Stimulated activated CD4-positive, alpha-beta T cell treated with anti-CD3 and anti-CD28 coated beads, Interleukin-15, amount 100 ng/mL, for 1 hour (primary cell): ENCODE results near the gene CREG2.

Experiments
- DNase-seq, 2 donors: peaks; one replicate each; pipeline ENCODE4 v3.0.0-alpha.2; 2020; ENCODE audit warnings: low read depth in 1 of 2, low spot score in 1 of 2

Gene CREG2

DNA sequence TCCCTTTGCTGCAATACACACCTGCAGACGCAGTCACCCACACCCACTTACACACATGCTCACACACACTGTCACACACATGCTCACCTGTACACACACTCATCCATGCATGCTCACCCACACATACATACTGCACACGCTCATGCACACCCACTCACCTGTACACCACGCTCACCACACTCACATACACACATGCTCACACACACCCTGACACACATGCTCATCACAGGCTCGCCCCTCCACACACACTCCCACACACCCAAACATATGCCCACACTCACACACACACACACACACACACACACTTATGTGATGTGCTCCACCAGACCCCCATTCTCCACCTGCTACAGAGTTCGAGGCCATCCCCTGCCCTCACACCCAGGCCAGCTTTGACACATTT lies 22.8 kb upstream of the CREG2 start:
- DNase-seq: no peak

DNA sequence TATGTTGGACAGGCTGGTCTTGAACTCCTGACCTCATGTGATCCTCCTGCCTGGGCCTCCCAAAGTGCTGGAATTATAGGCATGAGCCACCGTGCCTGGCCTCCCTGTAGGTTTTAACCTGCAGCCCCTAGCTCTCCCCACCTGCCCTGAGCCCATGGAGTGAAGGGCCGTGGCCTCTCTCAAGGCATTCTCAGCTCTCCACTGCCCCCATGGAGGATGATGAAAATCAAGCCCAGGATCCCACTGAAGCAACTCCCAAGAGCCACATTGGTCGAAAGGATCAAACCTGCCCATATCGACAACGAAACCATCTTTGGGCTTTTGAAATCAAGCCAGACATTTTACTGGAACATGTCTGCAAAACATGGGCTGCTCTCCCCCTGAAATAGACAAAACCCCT lies 22.4 kb upstream of the CREG2 start:
- no peak for DNase-seq

DNA sequence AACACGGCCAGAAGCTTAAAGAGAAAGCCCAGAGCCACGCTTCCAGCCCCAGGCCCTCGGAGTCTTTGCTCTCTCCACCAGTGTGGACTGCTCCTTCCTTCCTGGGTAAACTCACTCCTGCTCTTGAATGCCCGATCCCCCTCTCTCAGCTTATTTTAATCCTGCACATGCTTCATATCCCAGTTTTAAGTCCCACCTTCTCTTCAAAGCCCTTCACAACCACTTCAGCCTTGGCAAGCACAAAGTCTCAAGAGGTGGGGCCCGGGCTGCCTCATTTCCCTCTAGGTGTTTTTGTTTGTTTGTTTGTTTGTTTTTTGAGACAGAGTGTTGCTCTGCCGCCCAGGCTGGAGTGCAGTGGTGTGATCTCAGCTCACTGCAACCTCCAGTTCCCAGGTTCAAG lies 21.6 kb upstream of the CREG2 start:
- no peak for DNase-seq

DNA sequence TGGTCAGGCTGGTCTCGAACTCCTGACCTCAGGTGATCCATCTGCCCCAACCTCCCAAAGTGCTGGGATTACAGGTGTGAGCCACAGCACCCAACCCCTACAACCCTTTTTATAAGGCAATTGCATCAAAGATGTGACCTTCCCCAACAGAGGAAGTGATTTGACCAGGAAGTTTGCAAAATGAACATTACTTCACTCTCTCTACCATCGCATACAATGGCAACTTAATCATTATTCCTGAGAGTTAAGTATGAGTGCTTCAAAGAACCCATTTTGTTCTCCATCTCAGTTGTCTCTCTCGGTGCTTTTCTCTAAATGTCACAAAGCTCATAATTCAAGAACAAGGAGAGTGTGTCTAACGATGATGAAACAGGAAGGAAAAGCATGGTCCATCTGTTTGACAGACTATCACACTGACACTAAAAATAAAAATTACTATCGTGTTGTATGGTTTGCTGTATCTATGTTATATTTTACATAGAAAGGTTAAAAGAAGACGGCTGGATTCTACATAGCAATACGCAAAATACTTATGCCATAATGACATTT lies 18.1 kb upstream of the CREG2 start:
- DNase-seq: no peak

DNA sequence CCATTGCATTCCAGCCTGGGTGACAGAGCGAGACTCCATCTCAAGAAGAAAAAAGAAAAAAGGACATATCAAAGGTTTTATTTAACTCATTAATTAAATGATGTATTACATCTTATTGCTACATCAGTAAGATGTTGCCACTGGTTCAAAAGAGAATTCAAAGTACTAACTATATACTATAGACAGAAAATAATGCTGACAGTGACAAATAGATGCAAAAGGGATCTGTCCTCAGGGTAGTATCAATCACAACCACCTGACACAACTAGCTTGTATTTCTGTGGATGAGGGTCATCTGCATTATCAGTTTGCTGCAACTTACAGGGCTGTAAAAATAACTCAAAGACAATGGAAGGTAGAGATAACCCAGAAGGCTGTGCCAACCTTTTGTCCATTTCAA lies 16.4 kb upstream of the CREG2 start:
- no peak for DNase-seq

DNA sequence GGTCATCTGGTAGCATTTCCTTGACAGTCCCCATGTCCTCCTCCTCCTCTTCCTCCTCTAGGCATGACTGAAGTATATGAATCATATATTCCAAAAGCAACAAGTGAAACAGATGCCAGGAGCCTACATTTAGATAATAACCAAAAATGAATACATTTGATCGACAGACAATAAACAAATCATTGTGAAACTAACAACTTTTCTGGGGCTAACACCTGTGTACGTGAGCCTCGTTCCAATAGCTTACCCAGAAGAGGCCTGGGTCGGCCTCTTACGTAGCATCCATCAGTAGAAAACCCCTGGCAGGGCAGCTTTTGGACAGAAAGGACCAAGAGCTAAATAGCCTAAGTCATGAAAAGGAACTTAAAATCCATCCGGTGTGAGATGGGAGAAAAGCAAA lies 15.3 kb upstream of the CREG2 start:
- DNase-seq: no peak

DNA sequence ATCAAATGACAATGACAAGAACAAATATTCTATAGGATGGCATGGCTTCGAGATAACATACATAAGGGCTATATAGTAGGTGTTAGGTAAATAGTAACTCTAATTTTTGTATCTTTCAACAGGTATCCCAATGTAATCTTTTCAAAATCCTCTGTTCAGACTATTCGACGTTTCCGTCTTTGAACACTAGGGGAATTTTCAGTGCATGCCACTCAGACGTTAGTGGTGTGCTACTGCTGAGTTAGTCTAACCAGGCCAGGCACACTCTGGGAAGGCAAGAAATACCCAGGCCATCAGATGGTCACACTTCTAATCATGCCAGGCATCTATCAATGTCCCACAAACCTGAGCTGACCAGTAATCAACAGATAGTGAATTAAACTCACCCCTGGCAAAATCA lies 14.6 kb upstream of the CREG2 start:
- DNase-seq: no peak

DNA sequence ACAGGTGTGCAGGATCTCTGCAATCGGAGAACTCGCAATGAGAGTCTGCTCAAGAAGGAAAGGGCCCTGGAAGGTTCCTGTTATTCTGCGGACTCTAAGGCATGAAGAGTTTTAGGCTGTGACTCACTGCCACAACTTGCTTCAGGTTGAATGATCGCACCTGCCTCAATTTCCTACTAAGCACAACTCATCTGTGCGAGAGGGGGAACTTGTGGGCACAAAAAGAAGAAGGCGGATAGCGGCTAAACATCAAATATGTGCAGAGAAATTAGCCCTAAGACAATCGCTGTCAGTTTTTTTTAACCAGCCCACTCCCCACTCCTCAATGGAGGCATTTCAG lies 14.0 kb upstream of the CREG2 start:
- DNase-seq: no peak

DNA sequence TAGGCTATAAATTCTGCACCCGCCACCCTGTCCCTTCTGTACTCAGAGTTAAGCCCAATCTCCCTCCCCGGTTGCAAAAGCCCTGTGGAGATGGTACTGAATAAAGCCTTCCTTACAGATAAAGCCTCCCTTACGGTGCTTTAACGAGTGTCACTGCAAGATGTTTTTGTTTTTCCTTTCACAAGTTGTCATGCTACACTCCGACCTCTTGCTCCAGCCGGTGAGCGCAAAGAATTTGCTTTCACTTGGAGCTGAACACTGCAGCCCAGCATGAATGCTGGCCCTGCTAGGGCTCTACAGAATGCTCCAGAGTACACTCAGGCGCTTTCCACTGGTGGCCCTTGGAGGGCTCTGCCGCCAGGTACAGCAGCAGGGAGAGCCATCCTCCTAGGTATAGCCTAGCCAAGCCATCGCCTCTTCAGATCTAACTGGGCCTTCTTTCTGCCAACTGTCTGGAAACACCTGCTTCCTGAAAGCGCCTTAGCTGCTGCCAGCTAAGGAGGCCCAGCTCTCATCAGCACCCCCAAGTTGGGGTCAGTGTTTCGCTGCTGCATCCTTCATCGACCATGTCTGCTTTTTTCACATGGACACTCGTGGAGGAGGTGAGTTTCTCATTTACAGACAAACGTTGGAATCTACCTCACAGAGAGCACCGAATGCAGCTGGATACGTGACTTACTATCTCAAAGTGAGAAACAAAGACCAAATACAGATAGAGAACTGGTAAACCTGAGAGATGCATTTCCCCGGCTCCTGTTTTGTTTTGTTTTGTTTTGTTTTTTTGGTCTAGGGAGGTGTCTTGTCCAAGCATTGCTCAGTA lies 13.4 kb upstream of the CREG2 start:
- no peak for DNase-seq

DNA sequence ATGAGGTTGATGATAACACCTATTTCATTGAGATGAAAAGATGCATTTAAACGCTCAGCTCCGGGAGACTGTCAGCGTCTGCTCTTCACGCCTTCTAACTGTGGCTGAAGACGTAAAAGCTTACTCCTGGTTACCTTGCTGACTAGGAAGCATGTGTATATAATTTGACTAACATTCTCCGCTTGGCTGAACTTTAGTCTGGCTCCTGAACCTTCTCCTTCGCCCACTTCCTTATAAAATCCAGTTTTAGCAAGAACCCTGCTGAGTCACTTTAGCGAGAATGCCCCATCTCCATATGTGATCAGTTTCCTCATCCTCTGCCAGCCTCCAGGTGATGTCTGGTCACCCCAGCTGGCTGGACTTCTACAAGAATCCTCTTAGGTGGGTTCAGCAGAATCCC lies 12.7 kb upstream of the CREG2 start:
- DNase-seq: no peak

DNA sequence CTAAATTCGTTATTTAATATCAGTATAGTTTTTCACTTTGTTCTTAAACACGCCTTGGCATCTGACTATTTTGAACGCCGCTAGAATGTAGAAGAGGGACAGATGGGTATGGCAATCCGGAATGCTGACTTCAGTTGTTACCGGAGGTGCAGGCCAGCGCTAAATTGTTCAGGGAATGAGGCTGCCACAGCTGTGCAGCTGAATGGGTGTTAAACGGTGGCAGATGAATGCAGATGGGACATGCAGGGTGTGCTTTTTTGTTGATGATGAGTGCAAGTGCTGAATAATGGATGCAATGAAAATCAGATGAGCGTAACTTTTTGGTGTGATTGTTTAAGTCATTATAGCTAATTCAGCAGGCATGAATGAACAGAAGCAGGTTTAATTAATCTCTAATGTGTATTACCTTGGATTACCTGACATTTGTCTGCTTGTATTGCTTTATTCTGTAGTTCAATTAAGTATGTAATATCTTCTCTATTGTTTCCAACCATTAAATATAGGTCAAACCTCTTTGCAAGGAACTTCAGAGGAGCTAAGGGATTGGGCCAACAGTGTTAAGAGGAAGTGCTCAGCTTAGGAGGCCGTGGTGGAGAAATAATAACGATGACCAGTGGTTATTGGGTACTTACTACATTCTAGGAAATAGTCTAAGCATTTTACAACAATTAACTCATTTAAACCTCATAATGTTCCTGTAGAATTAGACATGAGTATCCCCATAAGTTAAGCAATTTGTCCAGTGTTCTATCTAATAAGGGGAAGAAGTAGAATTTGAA lies 11.9 kb upstream of the CREG2 start:
- DNase-seq: no peak

DNA sequence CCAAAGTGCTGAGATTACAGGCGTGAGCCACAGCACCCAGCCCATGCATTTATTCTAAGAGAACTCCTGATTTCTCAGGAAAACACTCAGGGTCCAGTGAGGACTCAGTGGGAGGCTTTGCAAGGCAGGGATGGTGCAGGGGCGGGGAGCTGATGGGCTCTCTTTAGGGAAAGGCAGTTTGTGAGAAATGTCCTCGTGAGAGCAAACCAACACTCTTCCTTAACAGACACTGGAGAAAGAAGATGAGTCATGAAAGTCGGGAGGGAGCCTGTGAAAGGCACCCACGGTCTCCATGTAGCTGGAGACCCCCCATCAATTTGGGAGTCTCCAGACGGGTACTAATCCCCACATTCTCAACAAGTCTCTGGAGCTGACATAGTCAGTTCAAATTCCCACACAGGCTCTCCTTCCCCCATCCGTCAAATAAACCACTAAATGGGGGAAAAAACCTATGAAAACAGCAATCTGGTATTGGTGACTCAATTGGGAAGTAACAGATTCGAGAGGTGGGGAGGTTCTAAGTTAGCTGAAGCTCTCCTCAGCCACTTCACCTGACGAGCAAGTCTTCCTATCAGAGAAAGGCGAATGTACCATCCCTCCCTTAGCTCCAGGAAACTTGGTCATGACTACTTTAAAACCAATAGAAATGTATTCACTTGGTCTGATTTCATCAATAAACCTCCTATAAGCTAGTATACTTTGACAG lies 11.0 kb upstream of the CREG2 start:
- DNase-seq: no peak

DNA sequence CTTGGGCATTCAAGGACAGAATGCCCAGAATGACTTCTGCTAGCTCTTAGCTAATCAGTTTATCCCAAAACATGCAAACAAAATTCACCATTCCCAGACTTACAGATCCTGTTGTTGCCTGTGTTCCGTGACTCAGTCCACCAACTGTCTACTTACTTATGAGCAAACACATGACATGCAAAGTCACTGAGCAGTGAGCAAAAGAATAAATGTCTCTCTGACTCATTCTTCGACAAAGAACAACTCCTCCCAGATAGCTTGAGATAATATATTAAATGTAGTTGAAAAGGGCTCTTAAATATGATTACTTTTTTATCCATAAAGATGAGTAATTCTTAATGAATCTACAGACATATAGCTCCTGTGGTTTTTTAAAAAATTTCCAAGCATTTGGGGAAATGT lies 9.0 kb upstream of the CREG2 start:
- DNase-seq: no peak

DNA sequence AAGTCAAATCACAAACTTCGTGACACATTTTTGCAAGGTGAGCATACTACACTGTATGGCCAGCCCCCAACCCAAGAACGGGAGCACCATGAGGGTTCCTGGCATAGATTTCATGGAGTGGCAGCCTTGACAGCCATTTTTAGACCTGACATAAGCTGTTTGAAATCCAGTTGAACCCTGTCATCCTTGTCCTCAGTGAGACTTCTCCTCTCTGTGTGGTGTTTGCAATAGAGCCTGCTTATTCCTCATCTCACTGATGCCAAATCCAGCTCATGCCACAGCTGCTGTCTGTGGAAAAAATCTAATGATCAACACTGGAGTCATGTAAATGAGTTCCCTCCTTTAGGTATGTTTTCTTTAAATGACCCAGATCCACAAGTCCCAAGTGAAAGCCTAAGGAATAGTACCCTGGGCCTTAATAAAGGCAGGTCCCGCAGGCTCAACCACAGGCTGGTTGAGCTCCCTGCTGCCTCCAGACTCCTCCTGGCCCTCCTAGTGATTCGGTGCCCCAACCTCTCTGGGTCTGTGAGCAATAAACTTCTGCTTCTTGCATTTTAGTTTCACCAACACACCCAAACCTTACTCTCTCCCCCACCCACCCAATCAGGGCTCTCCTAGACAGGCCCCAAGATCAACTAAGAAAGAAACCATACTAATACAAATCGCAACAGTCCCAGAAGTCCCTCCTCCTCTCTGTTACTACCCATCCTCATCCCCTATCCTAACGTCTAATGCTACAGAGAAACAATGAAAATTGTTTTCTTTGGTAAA lies 8.4 kb upstream of the CREG2 start:
- no peak for DNase-seq

DNA sequence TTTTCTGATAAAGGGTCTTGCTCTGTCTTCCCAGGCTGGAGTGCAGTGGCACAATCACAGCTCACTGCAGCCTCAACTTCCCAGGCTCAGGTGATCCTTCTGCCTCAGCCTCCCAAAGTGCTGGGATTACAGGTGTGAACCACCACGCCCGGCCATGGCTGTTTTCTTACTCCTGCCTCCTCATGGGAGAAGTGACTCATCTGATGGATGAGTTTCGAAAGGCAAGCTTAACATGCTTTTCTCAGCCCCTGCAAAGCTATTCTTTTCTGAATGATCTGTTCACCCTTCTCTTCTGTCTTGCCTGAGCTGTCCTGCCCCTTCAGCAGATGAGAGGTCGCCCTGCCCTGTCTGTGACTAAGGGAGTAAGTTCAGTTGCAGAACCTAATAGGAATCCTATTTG lies 929 bp upstream of the CREG2 start:
- no peak for DNase-seq

DNA sequence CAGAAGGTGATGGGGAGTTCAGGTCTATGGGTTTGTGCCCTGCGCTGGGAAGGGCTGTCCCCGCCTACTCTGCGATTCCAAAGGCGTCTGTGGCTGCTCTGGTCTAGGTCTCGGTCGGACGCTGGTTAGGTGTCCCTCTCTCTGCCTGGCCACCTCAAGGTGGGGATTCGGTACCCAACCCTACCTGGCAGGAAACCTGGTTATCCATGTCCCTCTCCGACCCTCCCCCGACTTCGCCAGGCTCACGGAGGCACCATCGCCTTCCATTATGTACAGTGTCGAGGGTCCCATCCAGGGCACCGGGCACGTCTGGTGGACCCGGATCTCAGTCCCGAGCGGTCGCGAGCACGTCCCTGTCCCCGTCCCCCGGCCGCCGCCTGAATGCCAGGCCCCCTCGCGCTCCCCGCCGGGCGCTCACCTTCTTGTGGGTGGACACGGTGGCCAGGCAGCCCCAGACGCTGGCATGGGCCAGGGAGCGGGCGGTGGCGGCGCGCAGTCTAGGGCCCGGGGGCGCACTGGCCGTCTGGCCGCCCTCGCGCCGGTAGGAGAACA lies 628 bp downstream of the CREG2 start:
- DNase-seq: no peak

DNA sequence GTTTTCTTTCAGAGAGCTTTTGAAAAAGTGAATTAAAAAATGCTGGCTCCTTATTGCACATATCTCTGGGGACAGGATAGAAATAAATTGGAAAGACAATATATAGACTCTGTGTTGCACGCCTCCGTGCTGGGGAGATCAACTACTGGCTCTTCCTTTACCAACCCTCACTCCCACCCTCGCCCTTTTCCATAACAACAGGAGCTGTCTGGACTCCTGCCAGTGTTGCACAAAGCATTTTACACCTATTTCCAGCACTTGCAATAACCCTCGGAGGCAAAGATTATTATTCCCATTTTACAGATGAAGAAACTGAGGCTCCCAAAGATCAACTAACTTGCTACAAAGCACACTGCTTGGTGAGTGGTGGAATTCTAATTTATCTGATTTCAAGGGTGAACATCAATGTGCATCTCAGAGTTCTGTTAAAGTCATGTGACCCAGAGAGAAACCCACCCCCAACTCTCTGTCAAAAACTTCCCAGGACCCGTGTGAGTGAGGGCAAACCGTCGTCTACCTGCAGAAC lies 4.2 kb downstream of the CREG2 start:
- no peak for DNase-seq

DNA sequence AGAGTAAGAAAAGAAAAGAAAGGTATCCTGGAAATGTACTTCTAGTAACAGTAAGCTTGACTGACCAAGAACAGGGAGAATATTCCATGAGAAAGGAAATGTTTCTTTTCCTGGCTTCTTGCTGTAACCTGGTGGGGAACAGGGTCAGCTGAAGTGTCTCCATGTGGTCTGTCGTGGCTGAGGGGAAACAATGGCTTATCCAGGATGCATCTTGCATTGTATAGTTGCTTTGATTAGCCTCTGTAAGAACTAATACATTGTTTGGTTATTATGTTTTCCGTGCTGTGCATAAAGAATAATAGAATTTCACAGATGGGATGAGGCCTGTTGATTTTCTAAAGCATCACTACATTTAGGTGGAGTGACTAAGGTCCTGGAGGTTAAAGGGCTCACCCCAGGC lies 4.9 kb downstream of the CREG2 start:
- no peak for DNase-seq

DNA sequence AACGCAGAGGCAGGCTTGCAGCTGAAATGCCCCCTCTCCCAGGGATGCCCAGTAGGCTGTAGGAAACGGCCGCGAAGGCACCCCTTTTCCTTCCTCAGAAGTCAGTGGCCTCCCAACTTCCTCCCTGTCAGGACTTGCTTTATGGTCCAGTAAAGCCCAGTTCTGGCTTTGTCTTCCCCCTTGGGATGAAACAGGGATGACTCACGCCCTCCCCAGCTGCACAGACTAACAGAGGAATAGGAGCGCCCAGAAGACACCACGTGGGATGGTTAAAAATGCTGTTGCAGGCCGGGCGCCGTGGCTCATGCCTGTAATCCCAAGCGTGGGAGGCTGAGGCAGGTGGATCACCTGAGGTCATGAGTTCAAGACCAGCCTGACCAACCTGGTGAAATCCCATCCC lies 6.9 kb downstream of the CREG2 start:
- DNase-seq: no peak

DNA sequence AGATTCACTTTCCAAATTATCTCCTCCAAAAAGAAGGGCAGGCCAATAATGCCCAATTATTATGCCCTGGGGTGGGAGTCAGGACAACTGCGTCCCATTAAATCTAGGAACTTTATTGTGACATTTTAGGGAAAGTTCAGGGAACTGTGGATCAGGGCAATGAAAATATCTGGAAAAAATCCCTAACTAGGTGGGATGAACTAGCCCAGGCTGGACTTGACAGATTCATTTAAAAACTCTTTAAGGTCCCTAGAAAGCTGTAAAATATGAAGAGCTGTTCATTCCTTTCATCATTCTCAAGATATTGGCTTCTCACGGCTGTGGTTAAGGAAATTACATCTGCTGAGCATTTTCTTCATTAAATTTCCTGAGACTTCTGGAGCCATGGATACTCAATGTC lies 8.2 kb downstream of the CREG2 start:
- DNase-seq: no peak

DNA sequence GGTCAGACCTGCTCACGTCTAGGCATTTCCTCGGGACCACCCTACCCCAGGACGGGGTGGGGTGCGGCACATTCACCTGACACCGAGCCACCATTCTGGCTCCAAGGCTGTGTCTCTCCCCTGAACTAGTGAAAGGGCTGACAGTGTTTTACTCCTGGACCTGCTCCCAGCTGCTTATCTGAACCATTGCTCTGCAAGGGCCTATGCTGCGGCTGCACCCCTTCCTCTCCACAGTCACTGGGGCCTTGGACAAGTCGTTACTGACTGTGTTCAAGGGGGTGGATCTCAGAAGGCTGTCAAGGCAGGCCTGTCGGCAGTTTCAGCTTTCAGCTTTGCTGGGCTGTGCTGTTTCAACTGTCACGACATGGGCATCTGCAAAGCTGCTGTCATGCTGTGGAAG lies 11.7 kb downstream of the CREG2 start:
- DNase-seq: no peak
